ENCODE results near the gene TMEM245. TPM values are rescaled to one million over a fixed set of nuclear protein-coding genes. Genes with fewer than 3 reads are reported as not detected.

The TMEM245 gene
- total RNA-seq, 2 experiments from 2014 or later = 22.6 to 24.4 TPM

GRCh38 chr9:109030426-109030825, 89.3 kb downstream of the TMEM245 start:
- H3K36me3 Mint-ChIP-seq (ENCODE audit: low read depth) = peaks cover 73% of the 10 kb centered on the region
- ChIA-PET POLR2A (no interaction called here), CTCF (no interaction called here)
- intact Hi-C loops (cut with DNase I, micrococcal nuclease) = no loop called here
- Histone ChIP-seq H3K9me3 (ENCODE audit: control insufficient read depth in 1 of 2, insufficient read depth in 1 of 2, low read length in 2 of 2) (no peaks in the 10 kb centered on the region), H3K27me3 (ENCODE audit: control insufficient read depth in 1 of 2, insufficient read depth in 2 of 2, low read length in 2 of 2) (no peaks in the 10 kb centered on the region), H3K4me3 (ENCODE audit: low read length) (no peak overlapping the region), H3K4me1 (ENCODE audit: insufficient read depth, low read length) (no peaks in the 10 kb centered on the region), H3K36me3 (ENCODE audit: insufficient read depth, low read length) (peaks cover 50% of the 10 kb centered on the region), H3K27ac (ENCODE audit: low read depth in 1 of 2, low read length in 2 of 2) (no peak overlapping the region)
- ATAC-seq (ENCODE audit: poor library complexity) (no peak), DNase-seq (no peak)
- H3K27me3 Mint-ChIP-seq = no peaks in the 10 kb centered on the region
- no peak overlapping the region for H3K4me3 Mint-ChIP-seq
- H3K4me1 Mint-ChIP-seq (ENCODE audit: low read depth) = peaks cover 6% of the 10 kb centered on the region
- H3K27ac Mint-ChIP-seq = no peak overlapping the region
- H3K9me3 Mint-ChIP-seq = no peaks in the 10 kb centered on the region
- TF ChIP-seq CTCF (IDR thresholded peaks at IDR 0.05) = no peak

DNA sequence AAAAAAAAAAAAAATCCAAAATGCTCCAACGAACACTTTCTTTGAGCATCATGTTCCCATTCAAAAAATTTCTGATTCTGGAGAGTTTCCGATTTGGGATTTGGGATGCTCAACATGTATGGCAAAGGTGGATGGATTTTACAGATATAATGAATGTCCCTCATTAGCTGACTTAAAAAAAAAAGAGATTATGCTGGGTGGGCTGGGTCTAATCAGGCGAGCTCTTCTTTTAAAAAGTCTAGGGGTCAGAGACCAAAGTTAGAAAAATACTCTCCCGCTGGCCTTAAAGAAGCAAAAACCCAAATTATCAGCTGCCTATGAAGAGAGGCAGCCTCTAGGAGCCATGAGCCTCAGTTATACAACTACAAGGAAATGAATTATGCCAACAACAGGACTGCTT, 91.3 kb downstream of the TMEM245 start:
- Histone ChIP-seq H3K27me3 (ENCODE audit: control insufficient read depth in 1 of 2, insufficient read depth in 2 of 2, low read length in 2 of 2) (no peaks in the 10 kb centered on the region), H3K4me3 (ENCODE audit: low read length) (no peak overlapping the region), H3K36me3 (ENCODE audit: insufficient read depth, low read length) (peaks cover 48% of the 10 kb centered on the region), H3K27ac (ENCODE audit: low read depth in 1 of 2, low read length in 2 of 2) (no peak overlapping the region), H3K9me3 (ENCODE audit: control insufficient read depth in 1 of 2, insufficient read depth in 1 of 2, low read length in 2 of 2) (no peaks in the 10 kb centered on the region), H3K4me1 (ENCODE audit: insufficient read depth, low read length) (no peaks in the 10 kb centered on the region)
- no peak for TF ChIP-seq CTCF (IDR thresholded peaks at IDR 0.05)
- Mint-ChIP-seq H3K4me3 (no peak overlapping the region), H3K27ac (peak overlapping the region; percentile 12), H3K36me3 (ENCODE audit: low read depth) (peaks cover 72% of the 10 kb centered on the region), H3K4me1 (ENCODE audit: low read depth) (peaks cover 20% of the 10 kb centered on the region), H3K27me3 (no peaks in the 10 kb centered on the region), H3K9me3 (no peaks in the 10 kb centered on the region)
- ChIA-PET POLR2A (no interaction called here), CTCF (interaction anchor here (1.0 kb wide), 1 partner anchor 24 kb away, joined by 3 read pairs; no protein-coding TSS in a partner anchor)
- ATAC-seq (ENCODE audit: poor library complexity) (no peak), DNase-seq (no peak)
- intact Hi-C loops (cut with DNase I, micrococcal nuclease) = no loop called here

- intact Hi-C loops (cut with DNase I, micrococcal nuclease) = no loop called here
- peak overlapping the region; percentile 15 for H3K27ac Mint-ChIP-seq
- H3K36me3 Mint-ChIP-seq (ENCODE audit: low read depth) = peaks cover 76% of the 10 kb centered on the region
- ATAC-seq (ENCODE audit: poor library complexity) (no peak), DNase-seq (no peak)
- H3K4me3 Mint-ChIP-seq = no peak overlapping the region
- H3K27me3 Mint-ChIP-seq = no peaks in the 10 kb centered on the region
- no peaks in the 10 kb centered on the region for H3K4me1 ChIP-seq (ENCODE audit: insufficient read depth, low read length)
- H3K27ac ChIP-seq (ENCODE audit: low read depth in 1 of 2, low read length in 2 of 2) = no peak overlapping the region
- H3K36me3 ChIP-seq (ENCODE audit: insufficient read depth, low read length) = peaks cover 38% of the 10 kb centered on the region
- no peaks in the 10 kb centered on the region for H3K27me3 ChIP-seq (ENCODE audit: control insufficient read depth in 1 of 2, insufficient read depth in 2 of 2, low read length in 2 of 2)
- POLR2A ChIA-PET = no interaction called here
- TF ChIP-seq CTCF (IDR thresholded peaks at IDR 0.05) = no peak
- H3K4me1 Mint-ChIP-seq (ENCODE audit: low read depth) = peaks cover 24% of the 10 kb centered on the region
- no peaks in the 10 kb centered on the region for H3K9me3 ChIP-seq (ENCODE audit: control insufficient read depth in 1 of 2, insufficient read depth in 1 of 2, low read length in 2 of 2)
- H3K4me3 ChIP-seq (ENCODE audit: low read length) = no peak overlapping the region
- CTCF ChIA-PET = no interaction called here
- no peaks in the 10 kb centered on the region for H3K9me3 Mint-ChIP-seq
Measured at GRCh38 chr9:109027176-109027575, 92.6 kb downstream of the TMEM245 start.
